Breast epithelium (tissue), 4 donors: ENCODE measurements around the gene CABLES1. TPM values are rescaled to one million over a fixed set of nuclear protein-coding genes. Genes with fewer than 3 reads are reported as not detected.

ENCODE experiments used
- DNase-seq, 2 donors: peaks; one replicate each; pipeline ENCODE4 v3.0.0-alpha.2; 2019; ENCODE audit warnings: low spot score in 2 of 2
- H3K27ac ChIP-seq, 2 donors: fragments of 200-600 bp; sonication (generic) in 1 of 2; one replicate each; pipeline ENCODE4 v1.5.1; 2016 to 2019; ENCODE audit warnings: mild to moderate bottlenecking in 1 of 2
- H3K27me3 ChIP-seq, 2 donors: fragments of 200-600 bp; sonication (generic) in 1 of 2; one replicate each; pipeline versions ENCODE4 v1.5.1 to v1.6.0; 2017 to 2019; ENCODE audit warnings: control low read depth in 1 of 2, mild to moderate bottlenecking in 1 of 2
- H3K36me3 ChIP-seq: fragments of 200-600 bp; one replicate; pipeline ENCODE4 v1.5.1; 2019
- H3K4me1 ChIP-seq, 2 donors: fragments of 200-600 bp; sonication (generic); one replicate each; pipeline ENCODE4 v1.5.1; 2016 to 2019; ENCODE audit warnings: control low read depth in 1 of 2
- H3K4me3 ChIP-seq, 3 donors: fragments of 200-600 bp; sonication (generic); 1 replicate in 2 of 3; 2 replicates in 1 of 3; pipeline ENCODE4 v1.5.1; 2016 to 2019; ENCODE audit warnings: mild to moderate bottlenecking in 3 of 3, moderate library complexity in 2 of 3
- H3K9me3 ChIP-seq, 2 donors: fragments of 200-600 bp; sonication (generic) in 1 of 2; one replicate each; pipeline ENCODE4 v1.5.1; 2016 to 2019; ENCODE audit warnings: control low read depth in 1 of 2
- CTCF ChIP-seq, 3 donors: fragments of 450-650 bp; IDR thresholded peaks; one replicate each; pipeline ENCODE4 v1.5.1; 2016 to 2017; ENCODE audit warnings: antibody characterized with exemption in 3 of 3, mild to moderate bottlenecking in 3 of 3, moderate library complexity in 3 of 3
- POLR2A ChIP-seq: fragments of 450-650 bp; IDR thresholded peaks from one replicate; pipeline ENCODE4 v1.6.1; 2016; ENCODE audit warnings: antibody characterized with exemption, mild to moderate bottlenecking, moderate library complexity
- POLR2AphosphoS5 ChIP-seq, 3 donors: sonication (generic); formaldehyde crosslinking; IDR thresholded peaks; one replicate each; pipeline ENCODE4 v1.6.1; 2017; ENCODE audit warnings: antibody characterized with exemption in 3 of 3
- intact Hi-C: fragments of 100-400 bp; cut with DNase I; formaldehyde crosslinking; loops from one replicate; pipeline ENCODE4 v1.15.1; 2023; ENCODE audit warnings: low total_unique reads
- total RNA-seq, 3 donors: library from RNA; depleted of rRNA; stranded (reverse); fragments of >200 nt; gene quantifications; one replicate each; pipeline ENCODE4 v1.1.0, GENCODE V29; 2016

CABLES1 gene
- total RNA-seq, 3 donors from 2014 or later, result 18.1 to 28.7 (median 22.3) TPM

- intact Hi-C loops, result no loop called here
- H3K4me1 ChIP-seq, result no peaks in the 10 kb centered on the region
These were observed 33.3 kb upstream of the CABLES1 start for GRCh38 chr18:23101861-23102432.

GRCh38 chr18:23102493-23103261 lies 32.6 kb upstream of the CABLES1 start:
- TF ChIP-seq CTCF (IDR thresholded peaks at IDR 0.05) (no peak), POLR2AphosphoS5 (IDR thresholded peaks at IDR 0.05) (no peak), POLR2A (no peak)
- Histone ChIP-seq H3K9me3 (no peaks in the 10 kb centered on the region), H3K36me3 (no peaks in the 10 kb centered on the region), H3K27me3 (no peaks in the 10 kb centered on the region), H3K27ac (no peak overlapping the region), H3K4me1 (peaks cover 0 to 2% of the 10 kb centered on the region in 2 donors), H3K4me3 (no peak overlapping the region)
- DNase-seq, result no peak
- intact Hi-C loops, result no loop called here

More at GRCh38 chr18:23101861-23102432, 33.3 kb upstream of the CABLES1 start:
- Histone ChIP-seq H3K36me3 (no peaks in the 10 kb centered on the region), H3K4me3 (no peak overlapping the region), H3K27me3 (no peaks in the 10 kb centered on the region), H3K9me3 (no peaks in the 10 kb centered on the region), H3K27ac (peak overlapping the region in 1 of 2 donors; percentile 25)
- DNase-seq, result no peak
- no peak for TF ChIP-seq POLR2A
- TF ChIP-seq CTCF (IDR thresholded peaks at IDR 0.05), result no peak
- no peak for TF ChIP-seq POLR2AphosphoS5 (IDR thresholded peaks at IDR 0.05)

- no peak for DNase-seq
- Histone ChIP-seq H3K4me1 (peaks cover 0 to 8% of the 10 kb centered on the region in 2 donors), H3K27me3 (no peaks in the 10 kb centered on the region), H3K9me3 (no peaks in the 10 kb centered on the region), H3K4me3 (no peak overlapping the region), H3K36me3 (no peaks in the 10 kb centered on the region), H3K27ac (no peak overlapping the region)
- TF ChIP-seq POLR2A, result no peak
- TF ChIP-seq CTCF (IDR thresholded peaks at IDR 0.05), result no peak
- no peak for TF ChIP-seq POLR2AphosphoS5 (IDR thresholded peaks at IDR 0.05)
- intact Hi-C loops, result no loop called here
These were observed 31.8 kb upstream of the CABLES1 start for GRCh38 chr18:23103449-23103848.

GRCh38 chr18:23105030-23105429 lies 30.3 kb upstream of the CABLES1 start:
- H3K4me1 ChIP-seq, result peaks cover 0 to 8% of the 10 kb centered on the region in 2 donors
- H3K27ac ChIP-seq, result peak overlapping the region; percentile 38 to 72
- H3K36me3 ChIP-seq, result no peaks in the 10 kb centered on the region
- no peaks in the 10 kb centered on the region for H3K27me3 ChIP-seq
- no peaks in the 10 kb centered on the region for H3K9me3 ChIP-seq
- DNase-seq, result no peak
- intact Hi-C loops, result no loop called here
- TF ChIP-seq POLR2A (no peak), CTCF (IDR thresholded peaks at IDR 0.05) (no peak), POLR2AphosphoS5 (IDR thresholded peaks at IDR 0.05) (no peak)
- H3K4me3 ChIP-seq, result no peak overlapping the region

- H3K36me3 ChIP-seq, result no peaks in the 10 kb centered on the region
- intact Hi-C loops, result no loop called here
- no peaks in the 10 kb centered on the region for H3K27me3 ChIP-seq
- H3K9me3 ChIP-seq, result no peaks in the 10 kb centered on the region
- H3K4me1 ChIP-seq, result peaks cover 0 to 8% of the 10 kb centered on the region in 2 donors
- H3K4me3 ChIP-seq, result no peak overlapping the region
- no peak for DNase-seq
- peak overlapping the region; percentile 38 to 72 for H3K27ac ChIP-seq
- TF ChIP-seq POLR2A (no peak), POLR2AphosphoS5 (IDR thresholded peaks at IDR 0.05) (no peak), CTCF (IDR thresholded peaks at IDR 0.05) (no peak)
These were observed 29.6 kb upstream of the CABLES1 start for GRCh38 chr18:23105581-23106219.
